GM21576 (cell line): ENCODE measurements around the gene RUNX3.

ENCODE experiments used
- ATAC-seq: cut with Tn5 transposase; IDR thresholded peaks from one replicate; pipeline ENCODE4 v1.9.1; 2021; ENCODE audit warnings: mild to moderate bottlenecking, moderate library complexity; ENCODE audit not compliant: unreplicated experiment

The RUNX3 gene

GRCh38 chr1:24867084-24867870 lies 62.8 kb downstream of the RUNX3 start:
- ATAC-seq: no peak

GRCh38 chr1:24866211-24867083 lies 63.6 kb downstream of the RUNX3 start:
- no peak for ATAC-seq

- no peak for ATAC-seq
Measured at GRCh38 chr1:24865587-24865986, 64.5 kb downstream of the RUNX3 start.

- ATAC-seq: no peak
Measured at GRCh38 chr1:24865168-24865567, 64.9 kb downstream of the RUNX3 start.

- ATAC-seq: no peak
Measured at GRCh38 chr1:24864370-24864777, 65.7 kb downstream of the RUNX3 start.

GRCh38 chr1:24862775-24863483 lies 67.1 kb downstream of the RUNX3 start:
- no peak for ATAC-seq

GRCh38 chr1:24861821-24862727 lies 68.0 kb downstream of the RUNX3 start:
- no peak for ATAC-seq

GRCh38 chr1:24860841-24861240 lies 69.2 kb downstream of the RUNX3 start:
- ATAC-seq: no peak

GRCh38 chr1:24859063-24860010 lies 70.7 kb downstream of the RUNX3 start:
- no peak for ATAC-seq

- ATAC-seq: no peak
Measured at GRCh38 chr1:24858277-24858676, 71.8 kb downstream of the RUNX3 start.

- ATAC-seq: no peak
Measured at GRCh38 chr1:24857507-24858133, 72.5 kb downstream of the RUNX3 start.

- no peak for ATAC-seq
Measured at GRCh38 chr1:24856787-24857506, 73.1 kb downstream of the RUNX3 start.

- no peak for ATAC-seq
Measured at GRCh38 chr1:24855474-24855873, 74.6 kb downstream of the RUNX3 start.

- no peak for ATAC-seq
Measured at GRCh38 chr1:24853649-24854048, 76.4 kb downstream of the RUNX3 start.

- ATAC-seq: no peak
Measured at GRCh38 chr1:24850328-24850920, 79.7 kb downstream of the RUNX3 start.

GRCh38 chr1:24849672-24850295 lies 80.3 kb downstream of the RUNX3 start:
- ATAC-seq: no peak
